HUDEP-2 (cell line): ENCODE results near the gene EMX1.

ENCODE experiments used
- DNase-seq, 76 experiments: peaks; one replicate each; lab custom pipeline; 2025; ENCODE audit not compliant: unreplicated experiment in 76 of 76; lab: John Stamatoyannopoulos, UW

Gene EMX1

GRCh38 chr2:72940786-72941185 is 23.5 kb downstream of the EMX1 start:
- DNase-seq = no peak

GRCh38 chr2:72942293-72942692 is 25.0 kb downstream of the EMX1 start:
- DNase-seq = no peak

- no peak for DNase-seq
Observed at GRCh38 chr2:72942881-72943418, 25.6 kb downstream of the EMX1 start.

- DNase-seq = no peak
Observed at GRCh38 chr2:72943540-72944395, 26.4 kb downstream of the EMX1 start.

- DNase-seq = no peak
Observed at GRCh38 chr2:72944804-72945449, 27.6 kb downstream of the EMX1 start.

- no peak for DNase-seq
Observed at GRCh38 chr2:72945450-72946019, 28.2 kb downstream of the EMX1 start.

GRCh38 chr2:72946466-72946865 is 29.1 kb downstream of the EMX1 start:
- DNase-seq = no peak

- no peak for DNase-seq
Observed at GRCh38 chr2:72947952-72948830, 30.9 kb downstream of the EMX1 start.

- DNase-seq = no peak
Observed at GRCh38 chr2:72949045-72949444, 31.7 kb downstream of the EMX1 start.

GRCh38 chr2:72949642-72950041 is 32.3 kb downstream of the EMX1 start:
- no peak for DNase-seq

- no peak for DNase-seq
Observed at GRCh38 chr2:72950558-72951255, 33.4 kb downstream of the EMX1 start.

- DNase-seq = no peak
Observed at GRCh38 chr2:72951303-72952095, 34.2 kb downstream of the EMX1 start.

- DNase-seq = no peak
Observed at GRCh38 chr2:72952110-72952823, 34.9 kb downstream of the EMX1 start.

- no peak for DNase-seq
Observed at GRCh38 chr2:72952961-72953360, 35.6 kb downstream of the EMX1 start.

GRCh38 chr2:72953528-72953927 is 36.2 kb downstream of the EMX1 start:
- no peak for DNase-seq

GRCh38 chr2:72953976-72954375 is 36.7 kb downstream of the EMX1 start:
- no peak for DNase-seq

GRCh38 chr2:72954376-72955227 is 37.3 kb downstream of the EMX1 start:
- no peak for DNase-seq
